ENCODE data around the gene DYSF.

GRCh38 chr2:71619230-71619741 is 165.9 kb downstream of the DYSF start:
- TF ChIP-seq CTCF (IDR thresholded peaks at IDR 0.05), result no peak
- no peak for TF ChIP-seq POLR2A (IDR thresholded peaks at IDR 0.05)
- TF ChIP-seq EP300 (IDR thresholded peaks at IDR 0.05), result no peak
